Right lobe of liver (tissue), 4 donors: ENCODE results near the gene LHX6.

ENCODE experiments used
- POLR2A ChIP-seq: fragments of 450-650 bp; IDR thresholded peaks from one replicate; pipeline ENCODE4 v1.6.1; 2017; ENCODE audit warnings: antibody characterized with exemption, mild to moderate bottlenecking
- TF ChIP-seq, protein P1 (sequence below), 4 donors: fragments of 200-600 bp in 3 of 4; fragments of 450-650 bp in 1 of 4; IDR thresholded peaks; one replicate each; pipeline versions ENCODE4 v1.5.1 to v1.8.0; 2016 to 2022; ENCODE audit warnings: antibody characterized with exemption in 4 of 4, mild to moderate bottlenecking in 2 of 4
- donor health status: DM: no; HTN: no; CAD: no.
- donor health status: DM: no; HTN: no; CAD: no.
- donor health status: DM: no; HTN: yes; CAD: no.

DNA sequence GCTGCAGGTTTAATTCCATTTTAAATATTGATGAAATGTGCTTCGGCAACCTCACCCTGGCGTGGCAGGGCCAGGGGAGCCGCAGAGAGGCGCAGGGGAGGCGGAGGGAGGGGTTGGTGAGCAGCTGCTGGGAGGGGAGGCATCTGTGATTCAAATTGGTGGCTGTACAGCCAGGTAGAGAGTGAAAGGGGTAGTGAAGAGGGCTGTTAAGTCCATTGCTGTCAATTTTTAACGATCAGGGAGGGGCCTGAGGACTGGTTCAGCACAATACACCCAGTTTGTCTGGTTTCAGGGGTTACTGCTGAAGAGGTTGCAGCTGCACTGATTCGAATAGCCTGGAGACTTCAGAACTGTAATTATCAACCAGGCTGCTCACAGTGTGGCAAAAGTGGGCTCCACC is 31.3 kb downstream of the LHX6 start:
- no peak for TF ChIP-seq POLR2A
- TF ChIP-seq, protein P1, sequence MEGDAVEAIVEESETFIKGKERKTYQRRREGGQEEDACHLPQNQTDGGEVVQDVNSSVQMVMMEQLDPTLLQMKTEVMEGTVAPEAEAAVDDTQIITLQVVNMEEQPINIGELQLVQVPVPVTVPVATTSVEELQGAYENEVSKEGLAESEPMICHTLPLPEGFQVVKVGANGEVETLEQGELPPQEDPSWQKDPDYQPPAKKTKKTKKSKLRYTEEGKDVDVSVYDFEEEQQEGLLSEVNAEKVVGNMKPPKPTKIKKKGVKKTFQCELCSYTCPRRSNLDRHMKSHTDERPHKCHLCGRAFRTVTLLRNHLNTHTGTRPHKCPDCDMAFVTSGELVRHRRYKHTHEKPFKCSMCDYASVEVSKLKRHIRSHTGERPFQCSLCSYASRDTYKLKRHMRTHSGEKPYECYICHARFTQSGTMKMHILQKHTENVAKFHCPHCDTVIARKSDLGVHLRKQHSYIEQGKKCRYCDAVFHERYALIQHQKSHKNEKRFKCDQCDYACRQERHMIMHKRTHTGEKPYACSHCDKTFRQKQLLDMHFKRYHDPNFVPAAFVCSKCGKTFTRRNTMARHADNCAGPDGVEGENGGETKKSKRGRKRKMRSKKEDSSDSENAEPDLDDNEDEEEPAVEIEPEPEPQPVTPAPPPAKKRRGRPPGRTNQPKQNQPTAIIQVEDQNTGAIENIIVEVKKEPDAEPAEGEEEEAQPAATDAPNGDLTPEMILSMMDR (IDR thresholded peaks at IDR 0.05): no peak
